ENCODE results near the gene CADM1. TPM values are rescaled to one million over a fixed set of nuclear protein-coding genes. Genes with fewer than 3 reads are reported as not detected.

The CADM1 gene
- total and polyA plus RNA-seq, 2 donors (not counting 3 experiments of a cell fraction or from before 2014, with no cell fraction given): 0.52 to 2.6 TPM

GRCh38 chr11:115462004-115462541, 42.1 kb downstream of the CADM1 start:
- Histone ChIP-seq H3K36me3 (ENCODE audit: control insufficient read depth in 2 of 2, extremely low read depth in 1 of 2, insufficient read depth in 2 of 2, low read length in 2 of 2) (no peaks in the 10 kb centered on the region), H3K4me3 (replicated peaks in 1 of 3; ENCODE audit: insufficient read depth in 1 of 3, low read depth in 1 of 3, low read length in 3 of 3) (no peak overlapping the region), H3K79me2 (ENCODE audit: control insufficient read depth, insufficient read depth, low read length) (no peaks in the 10 kb centered on the region), H3K4me2 (ENCODE audit: insufficient read depth, low read length) (no peak overlapping the region), H3K9ac (replicated peaks; ENCODE audit: extremely low read depth, insufficient read depth, low read length) (no peak overlapping the region), H3K9me3 (replicated peaks; ENCODE audit: control insufficient read depth, insufficient read depth, low read length) (no peaks in the 10 kb centered on the region), H3K27ac (ENCODE audit: insufficient read depth, low read depth, low read length) (no peak overlapping the region), H2AFZ (ENCODE audit: low read depth, low read length) (no peak overlapping the region), H3K27me3 (ENCODE audit: control insufficient read depth in 2 of 2, insufficient read depth in 2 of 2, low read length in 2 of 2) (no peaks in the 10 kb centered on the region), H4K20me1 (replicated peaks; ENCODE audit: control insufficient read depth, extremely low read depth, insufficient read depth, low read length) (no peaks in the 10 kb centered on the region), H3K9me1 (replicated peaks; ENCODE audit: control insufficient read depth, extremely low read depth, insufficient read depth, low read length) (no peaks in the 10 kb centered on the region), H3K4me1 (ENCODE audit: control insufficient read depth, extremely low read depth, insufficient read depth, low read length) (no peaks in the 10 kb centered on the region)
- FAIRE-seq: no peak
- no TSS peak for BruUV-seq (replicated peaks)
- TF ChIP-seq, protein P1, sequence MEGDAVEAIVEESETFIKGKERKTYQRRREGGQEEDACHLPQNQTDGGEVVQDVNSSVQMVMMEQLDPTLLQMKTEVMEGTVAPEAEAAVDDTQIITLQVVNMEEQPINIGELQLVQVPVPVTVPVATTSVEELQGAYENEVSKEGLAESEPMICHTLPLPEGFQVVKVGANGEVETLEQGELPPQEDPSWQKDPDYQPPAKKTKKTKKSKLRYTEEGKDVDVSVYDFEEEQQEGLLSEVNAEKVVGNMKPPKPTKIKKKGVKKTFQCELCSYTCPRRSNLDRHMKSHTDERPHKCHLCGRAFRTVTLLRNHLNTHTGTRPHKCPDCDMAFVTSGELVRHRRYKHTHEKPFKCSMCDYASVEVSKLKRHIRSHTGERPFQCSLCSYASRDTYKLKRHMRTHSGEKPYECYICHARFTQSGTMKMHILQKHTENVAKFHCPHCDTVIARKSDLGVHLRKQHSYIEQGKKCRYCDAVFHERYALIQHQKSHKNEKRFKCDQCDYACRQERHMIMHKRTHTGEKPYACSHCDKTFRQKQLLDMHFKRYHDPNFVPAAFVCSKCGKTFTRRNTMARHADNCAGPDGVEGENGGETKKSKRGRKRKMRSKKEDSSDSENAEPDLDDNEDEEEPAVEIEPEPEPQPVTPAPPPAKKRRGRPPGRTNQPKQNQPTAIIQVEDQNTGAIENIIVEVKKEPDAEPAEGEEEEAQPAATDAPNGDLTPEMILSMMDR (IDR thresholded peaks at IDR 0.05; ENCODE audit: extremely low read depth in 1 of 2, insufficient read depth in 1 of 2, low read depth in 1 of 2, low read length in 2 of 2): no peak
- dilution Hi-C loops (cut with MboI; ENCODE audit: extremely low pct_ligation_motif_present, low sequenced_read_pairs) (no loop called here), intact Hi-C loops (cut with micrococcal nuclease) (no loop called here)
- no peak for DNase-seq (ENCODE audit: low read depth, low spot score)
- POLR2A ChIA-PET: no interaction called here
- CTCF ChIA-PET: no interaction called here

- dilution Hi-C loops (cut with MboI; ENCODE audit: extremely low pct_ligation_motif_present, low sequenced_read_pairs) (no loop called here), intact Hi-C loops (cut with micrococcal nuclease) (no loop called here)
- no peak for FAIRE-seq
- no peaks in the 10 kb centered on the region for H3K79me2 ChIP-seq (ENCODE audit: control insufficient read depth, insufficient read depth, low read length)
- TF ChIP-seq, protein P1 (IDR thresholded peaks at IDR 0.05; ENCODE audit: extremely low read depth in 1 of 2, insufficient read depth in 1 of 2, low read depth in 1 of 2, low read length in 2 of 2): no peak
- no peak for TF ChIP-seq MYC (IDR thresholded peaks at IDR 0.05; ENCODE audit: low read depth, low read length)
- no peak for TF ChIP-seq POLR2A (IDR thresholded peaks at IDR 0.05; ENCODE audit: low read depth, low read length)
- H3K27ac ChIP-seq (ENCODE audit: insufficient read depth, low read depth, low read length): no peak overlapping the region
- H3K9me1 ChIP-seq (replicated peaks; ENCODE audit: control insufficient read depth, extremely low read depth, insufficient read depth, low read length): no peaks in the 10 kb centered on the region
- no peaks in the 10 kb centered on the region for H3K4me1 ChIP-seq (ENCODE audit: control insufficient read depth, extremely low read depth, insufficient read depth, low read length)
- no TSS peak for BruUV-seq (replicated peaks)
- ChIA-PET CTCF (no interaction called here), POLR2A (no interaction called here)
- H4K20me1 ChIP-seq (replicated peaks; ENCODE audit: control insufficient read depth, extremely low read depth, insufficient read depth, low read length): no peaks in the 10 kb centered on the region
- H2AFZ ChIP-seq (ENCODE audit: low read depth, low read length): no peak overlapping the region
- no peak overlapping the region for H3K4me2 ChIP-seq (ENCODE audit: insufficient read depth, low read length)
- no peak for DNase-seq (ENCODE audit: low read depth, low spot score)
- no peaks in the 10 kb centered on the region for H3K36me3 ChIP-seq (ENCODE audit: control insufficient read depth in 2 of 2, extremely low read depth in 1 of 2, insufficient read depth in 2 of 2, low read length in 2 of 2)
- no peak overlapping the region for H3K9ac ChIP-seq (replicated peaks; ENCODE audit: extremely low read depth, insufficient read depth, low read length)
- H3K9me3 ChIP-seq (replicated peaks; ENCODE audit: control insufficient read depth, insufficient read depth, low read length): no peaks in the 10 kb centered on the region
- no peaks in the 10 kb centered on the region for H3K27me3 ChIP-seq (ENCODE audit: control insufficient read depth in 2 of 2, insufficient read depth in 2 of 2, low read length in 2 of 2)
- no peak overlapping the region for H3K4me3 ChIP-seq (replicated peaks in 1 of 3; ENCODE audit: insufficient read depth in 1 of 3, low read depth in 1 of 3, low read length in 3 of 3)
Observed at GRCh38 chr11:115460512-115460911, 43.7 kb downstream of the CADM1 start.
